NCI-H446 (cell line): ENCODE results near the gene STARD6.
"Not testable (repeated sequence)": the region's sequence is repeated elsewhere in the genome, so short reads cannot be mapped to it uniquely, and the experiment has no call there.

Experiments
- DNase-seq, 2 experiments: peaks; one replicate each; lab custom pipeline; 2025; lab: John Stamatoyannopoulos, UW

STARD6 gene

DNA sequence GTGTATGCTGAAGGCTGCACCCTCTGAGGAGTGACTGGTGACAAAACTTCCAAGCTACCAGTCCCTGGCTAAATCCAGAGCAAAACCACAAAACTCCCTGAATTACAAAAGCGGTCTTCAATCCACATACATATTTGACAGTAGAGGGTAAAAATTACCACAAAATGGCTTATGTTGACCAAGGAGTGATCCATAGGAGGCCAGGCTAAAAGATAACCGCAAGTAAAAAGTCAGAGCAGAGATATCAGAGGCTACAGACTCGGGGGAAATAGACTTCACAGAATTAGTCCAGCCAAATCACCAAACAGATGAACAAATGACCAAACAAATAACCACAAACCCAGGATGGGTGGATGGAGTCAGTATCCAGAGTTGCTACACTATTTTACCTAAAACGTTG, 19.4 kb downstream of the STARD6 start:
- no peak for DNase-seq

- DNase-seq: no peak
Measured at GRCh38 chr18:54335638-54336173, 22.0 kb downstream of the STARD6 start.

DNA sequence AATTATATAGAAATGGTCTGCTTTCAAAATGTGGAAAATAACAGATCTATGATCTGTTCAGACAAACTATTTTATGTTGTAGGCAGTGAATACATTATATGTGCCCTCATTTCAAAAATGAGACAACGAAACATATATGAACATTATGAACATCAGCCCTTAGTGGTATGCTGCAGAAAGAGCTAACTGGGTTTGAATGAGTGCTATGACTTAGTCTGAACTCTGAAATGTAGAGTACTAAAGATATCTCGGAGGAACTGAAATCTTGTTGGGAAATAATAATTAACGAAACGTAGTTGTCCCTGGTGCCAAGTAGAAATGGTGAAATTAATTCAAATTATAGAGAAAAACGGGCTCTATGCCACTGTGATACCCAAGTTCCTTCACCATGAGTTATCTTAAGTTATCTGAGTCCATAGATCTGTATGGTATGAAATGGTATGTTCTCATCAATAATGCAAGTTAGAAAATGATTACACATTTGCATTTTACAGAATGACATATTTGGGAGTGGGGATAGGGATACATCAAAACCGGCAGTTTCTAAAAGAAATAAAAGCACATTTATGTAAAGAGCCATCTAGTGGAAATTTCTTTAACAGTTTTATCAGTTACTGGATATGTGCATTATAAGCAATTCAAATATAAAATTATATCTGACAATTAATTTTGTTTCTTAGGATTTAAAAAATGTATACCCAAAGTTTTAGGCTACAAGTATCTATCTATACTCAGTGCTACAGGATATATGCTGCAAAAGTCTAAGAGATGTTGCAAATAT, 26.7 kb downstream of the STARD6 start:
- no peak for DNase-seq

DNA sequence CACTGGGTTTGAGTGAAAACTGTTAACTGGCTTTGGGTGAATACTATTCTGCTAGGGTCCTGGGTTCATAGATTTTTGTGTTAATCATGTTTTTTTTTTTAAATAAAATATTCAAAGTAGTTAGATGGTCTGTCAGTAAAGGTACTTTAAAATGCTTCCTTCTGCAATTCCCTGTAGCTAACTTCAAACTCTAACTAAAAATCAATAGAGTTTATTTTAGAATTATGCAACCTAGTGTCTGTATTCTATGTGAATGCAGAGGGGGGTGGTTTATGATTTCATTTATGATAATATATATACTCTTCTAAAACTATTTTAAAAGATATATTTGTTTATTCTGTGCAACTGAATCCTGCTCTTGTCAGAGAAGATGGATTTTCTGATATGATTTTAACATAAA, 27.9 kb downstream of the STARD6 start:
- DNase-seq: no peak

- no peak for DNase-seq
Measured at GRCh38 chr18:54327818-54328217, 29.8 kb downstream of the STARD6 start.

DNA sequence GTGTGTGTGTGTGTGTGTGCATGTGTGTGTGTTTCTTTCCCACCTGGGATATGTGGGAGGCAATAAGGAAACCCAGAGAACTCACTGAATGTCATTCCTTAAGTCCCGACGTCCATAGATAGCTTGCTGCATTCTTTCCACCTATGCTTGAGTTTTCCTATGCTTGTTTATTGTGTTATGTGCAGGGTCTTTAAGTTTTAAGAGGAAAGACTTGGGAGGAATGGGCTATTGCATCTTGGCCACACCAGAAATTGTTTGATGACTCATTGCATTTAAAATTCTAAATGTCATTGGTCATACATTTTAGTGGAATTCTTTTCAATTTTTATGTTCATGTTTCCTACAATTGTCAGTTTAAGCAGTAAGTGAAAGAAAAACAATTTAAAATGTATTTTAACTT, 33.7 kb downstream of the STARD6 start:
- no peak for DNase-seq

- DNase-seq: no peak
Measured at GRCh38 chr18:54323561-54323960, 34.1 kb downstream of the STARD6 start.

DNA sequence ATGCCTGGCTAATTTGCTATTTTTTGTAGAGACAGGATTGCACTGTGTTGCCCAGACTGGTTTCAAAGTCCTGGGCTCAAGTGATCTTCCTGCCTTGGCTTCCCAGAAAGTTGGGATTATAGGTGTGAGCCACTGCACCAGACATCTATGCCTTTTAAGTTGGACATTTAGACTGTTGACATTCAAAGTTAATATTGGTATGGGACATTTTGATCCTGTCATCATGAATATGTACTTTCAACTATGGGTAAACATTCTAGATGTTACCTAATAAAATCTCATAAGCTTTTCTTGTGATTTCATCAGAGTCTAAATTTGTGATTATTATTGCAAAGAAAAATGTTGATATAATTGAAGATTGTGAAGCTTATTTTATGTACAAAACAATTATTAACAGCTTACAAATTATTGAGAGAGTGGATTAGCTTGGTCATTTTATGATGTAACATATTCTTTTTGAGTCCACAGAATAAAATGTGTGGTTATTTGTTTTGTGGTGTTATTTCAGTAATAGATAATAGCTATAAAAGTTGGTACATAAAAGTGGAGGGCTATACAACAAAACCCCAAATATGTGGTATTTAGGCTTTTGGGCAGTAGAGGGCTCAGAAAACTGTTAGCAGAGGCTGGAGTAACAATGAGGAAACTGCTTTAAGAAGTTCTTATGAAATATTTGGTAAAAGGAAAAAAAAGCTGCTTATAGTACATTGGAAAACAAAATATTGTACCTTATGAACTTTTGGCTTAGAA, 41.4 kb downstream of the STARD6 start:
- no peak for DNase-seq

DNA sequence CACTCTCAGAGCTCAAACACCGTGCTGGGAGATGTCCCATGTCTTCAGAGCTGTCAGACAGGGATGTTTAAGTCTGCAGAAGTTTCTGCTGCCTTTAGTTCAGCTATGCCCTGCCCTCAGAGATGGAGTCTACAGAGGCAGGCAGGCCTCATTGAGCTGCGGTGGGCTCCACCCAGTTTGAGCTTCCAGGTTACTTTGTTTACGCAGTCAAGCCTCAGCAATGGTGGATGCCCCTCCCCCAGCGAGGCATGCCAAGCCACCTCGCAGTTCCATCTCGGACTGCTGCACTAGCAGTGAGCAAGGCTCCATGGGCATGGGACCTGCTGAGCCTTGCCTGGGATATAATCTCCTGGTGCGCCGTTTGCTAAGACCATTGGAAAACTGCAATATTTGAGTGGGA, 48.1 kb downstream of the STARD6 start:
- DNase-seq: not testable (repeated sequence)

DNA sequence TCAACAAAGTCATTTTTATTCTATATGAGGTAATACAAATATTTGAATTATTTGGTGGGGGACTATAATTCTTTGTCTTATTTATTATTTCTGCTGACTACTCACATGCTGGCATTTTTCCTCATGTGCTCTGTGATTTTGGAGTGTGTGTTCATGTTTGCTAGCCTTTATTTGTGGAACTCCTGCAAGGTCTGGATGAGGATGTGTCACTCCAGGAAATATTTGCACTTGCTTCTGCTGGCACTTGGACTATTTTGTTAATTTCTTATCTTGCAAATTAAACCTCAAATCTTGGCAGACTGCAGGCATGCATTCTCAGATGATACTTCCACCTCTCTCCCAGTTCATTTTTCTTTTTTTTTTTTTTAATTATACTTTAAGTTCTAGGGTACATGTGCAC, 54.2 kb downstream of the STARD6 start:
- no peak for DNase-seq

DNA sequence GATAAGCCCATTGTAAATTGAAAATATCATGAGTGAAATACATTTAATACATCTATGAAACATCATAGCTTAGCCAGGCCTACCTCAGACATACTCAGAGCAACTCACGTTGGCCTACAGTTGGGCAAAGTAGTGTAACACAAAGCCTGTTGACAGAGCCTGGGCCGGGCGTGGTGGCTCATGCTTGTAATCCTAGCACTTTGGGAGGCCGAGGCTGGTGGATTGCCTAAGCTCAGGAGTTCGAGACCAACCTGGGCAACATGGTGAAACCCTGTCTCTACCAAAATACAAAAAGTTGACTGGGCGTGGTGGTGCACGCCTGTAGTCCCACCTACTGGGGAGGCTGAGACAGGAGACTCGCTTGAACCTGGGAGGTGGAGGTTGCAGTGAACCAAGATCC, 58.7 kb downstream of the STARD6 start:
- DNase-seq: not testable (repeated sequence)

GRCh38 chr18:54296062-54296461, 61.6 kb downstream of the STARD6 start:
- no peak for DNase-seq

- no peak for DNase-seq
Measured at GRCh38 chr18:54294274-54294673, 63.4 kb downstream of the STARD6 start.

DNA sequence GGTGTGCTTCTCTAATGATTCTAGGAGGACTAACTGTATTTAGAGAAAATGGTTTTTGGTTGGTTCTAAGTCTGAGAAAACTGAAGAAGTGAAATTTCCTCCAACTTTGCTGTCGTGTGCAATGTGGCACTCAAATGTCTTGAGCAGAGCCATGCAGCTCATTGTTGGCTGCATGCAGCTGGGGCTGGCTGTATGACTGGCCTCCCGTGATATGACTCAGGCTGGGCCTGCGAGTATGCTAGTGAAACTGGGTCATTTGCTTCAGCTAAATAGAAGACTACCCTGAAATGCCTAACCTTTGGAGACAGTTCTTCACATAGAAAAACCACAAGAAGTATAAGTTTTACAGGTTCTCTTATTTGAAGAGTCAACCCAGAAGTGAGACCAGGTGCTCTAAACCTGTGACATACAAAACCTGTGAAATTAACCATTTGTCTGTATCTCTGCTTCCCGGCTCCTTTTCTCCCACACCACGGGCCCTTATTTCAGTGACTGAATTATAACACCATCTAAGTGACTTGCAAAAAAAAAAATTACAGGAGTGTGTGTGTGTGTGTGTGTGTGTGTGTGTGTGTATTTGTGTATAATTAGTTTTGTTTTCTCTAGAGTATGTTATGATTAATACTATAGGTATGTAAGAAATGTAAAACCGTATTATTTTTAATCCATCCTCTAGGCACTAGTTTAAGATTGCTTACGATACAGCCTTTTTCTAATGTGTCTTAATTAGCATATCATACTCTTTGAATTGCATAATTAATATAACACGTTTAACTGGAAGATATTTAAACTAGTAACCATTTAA, 72.5 kb downstream of the STARD6 start:
- no peak for DNase-seq

- DNase-seq: no peak
Measured at GRCh38 chr18:54284535-54284934, 73.1 kb downstream of the STARD6 start.

DNA sequence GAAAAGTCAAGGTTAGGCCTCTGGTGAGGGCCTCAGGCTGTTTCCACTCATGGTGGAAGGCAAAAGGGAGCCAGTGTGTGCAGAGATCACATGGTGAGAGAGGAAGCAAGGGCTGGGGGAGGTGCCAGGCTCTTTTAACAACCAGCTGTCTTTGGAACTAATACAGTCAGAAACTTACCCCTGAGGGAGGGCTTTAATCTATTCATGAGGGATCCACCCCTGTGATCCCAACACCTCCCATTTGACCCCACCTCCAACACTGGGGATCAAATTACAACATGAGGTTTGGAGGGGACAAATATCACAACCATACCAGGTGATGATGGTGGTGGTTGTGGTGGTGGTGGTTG, 77.5 kb downstream of the STARD6 start:
- no peak for DNase-seq

GRCh38 chr18:54279477-54280219, 78.0 kb downstream of the STARD6 start:
- DNase-seq: no peak

DNA sequence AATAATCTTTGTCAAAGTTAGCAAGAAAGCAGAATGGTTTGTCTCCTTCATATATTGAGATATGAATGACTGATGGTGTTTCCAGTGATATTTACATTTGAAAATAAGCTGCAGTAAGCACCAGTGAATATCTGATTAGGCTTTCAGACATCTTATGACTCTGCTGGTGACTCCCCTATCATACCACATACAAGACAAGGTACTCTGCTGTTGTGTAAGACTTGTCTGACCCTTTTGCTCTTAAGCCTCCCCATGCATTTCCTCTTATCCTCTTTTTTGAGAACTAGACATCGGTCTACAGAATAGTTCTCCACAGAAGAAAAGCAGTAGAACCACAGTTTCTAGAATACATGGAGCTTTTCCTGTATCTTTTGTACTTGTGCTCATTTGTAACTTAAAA, 79.0 kb downstream of the STARD6 start:
- DNase-seq: no peak

DNA sequence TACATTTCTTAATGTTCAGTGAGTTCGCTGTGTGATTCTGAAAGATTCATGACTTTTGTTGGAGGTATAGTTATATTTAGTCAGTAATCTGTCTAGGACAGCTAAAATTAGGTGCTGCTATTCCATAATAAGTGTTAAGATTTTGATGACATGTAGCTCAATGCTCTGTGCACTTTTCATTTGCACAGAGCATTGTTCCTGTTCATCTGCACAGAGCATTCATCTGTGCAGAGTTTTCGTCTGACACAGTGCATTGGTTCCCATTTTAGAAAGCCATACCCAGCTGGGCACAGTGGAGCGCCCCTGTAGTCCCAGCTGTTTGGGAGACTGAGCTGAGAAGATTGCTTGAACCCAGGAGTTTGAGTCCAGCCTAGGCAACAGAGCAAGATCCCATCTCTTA, 79.8 kb downstream of the STARD6 start:
- no peak for DNase-seq
